Heart left ventricle (tissue), 13 donors: Measurements from ENCODE around the gene MTPN.

Source experiments
- CTCF ChIP-seq, 12 donors: fragments of 200-600 bp; sonication (generic) in 4 of 12; IDR thresholded peaks; one replicate each; pipeline versions ENCODE4 v1.5.0 to v1.8.0; 2018 to 2022; ENCODE audit warnings: antibody characterized with exemption in 12 of 12, mild to moderate bottlenecking in 5 of 12
- POLR2A ChIP-seq, 2 donors: fragments of 450-650 bp; IDR thresholded peaks; one replicate each; pipeline ENCODE4 v1.6.1; 2017; ENCODE audit warnings: antibody characterized with exemption in 2 of 2, mild to moderate bottlenecking in 2 of 2, moderate library complexity in 2 of 2
- donor health status: ischemic (EF 13 %, LVEDD 7.1; RV severe dilation, severe dysfunction).
- donor health status: DM: no; HTN: yes; CAD: no.
- donor health status: DM: no; HTN: no; CAD: no.
- donor health status: ischemic (EF 25% LVEDD 6.9; RV normal size, moderate dysfunction).
- donor health status: ischemic (EF 25% LVEDD 5.7; RV mildly dilated, moderate dysfunction).
- donor health status: ischemic (EF 35%, LVEDD 5.7; RV mildly dilated, moderate dysfunction).
- donor health status: nonischemic (EF 11% LVEDD 7.7; RV severe dilation, severe dysfunction).
- donor health status: DM: yes; HTN: yes; CAD: no.
- donor health status: PGD.
- donor health status: ischemic (EF 29% LVEDD 5.4; RV normal size, mild dysfunction).
- donor health status: nonischemic (EF 23%, LVEDD 6.1; RV moderate dilation, normal function).

GRCh38 chr7:135950972-135951371, 26.2 kb downstream of the MTPN start:
- TF ChIP-seq POLR2A (IDR thresholded peaks at IDR 0.05): no peak
- no peak for TF ChIP-seq CTCF (IDR thresholded peaks at IDR 0.05)
